NCI-H446 treated with DMSO at 0.1 percent for 48 hours (cell line): ENCODE measurements around the gene DENND11.

ENCODE experiments used
- DNase-seq: peaks from one replicate; lab custom pipeline; 2025; lab: John Stamatoyannopoulos, UW

The DENND11 gene, protein sequence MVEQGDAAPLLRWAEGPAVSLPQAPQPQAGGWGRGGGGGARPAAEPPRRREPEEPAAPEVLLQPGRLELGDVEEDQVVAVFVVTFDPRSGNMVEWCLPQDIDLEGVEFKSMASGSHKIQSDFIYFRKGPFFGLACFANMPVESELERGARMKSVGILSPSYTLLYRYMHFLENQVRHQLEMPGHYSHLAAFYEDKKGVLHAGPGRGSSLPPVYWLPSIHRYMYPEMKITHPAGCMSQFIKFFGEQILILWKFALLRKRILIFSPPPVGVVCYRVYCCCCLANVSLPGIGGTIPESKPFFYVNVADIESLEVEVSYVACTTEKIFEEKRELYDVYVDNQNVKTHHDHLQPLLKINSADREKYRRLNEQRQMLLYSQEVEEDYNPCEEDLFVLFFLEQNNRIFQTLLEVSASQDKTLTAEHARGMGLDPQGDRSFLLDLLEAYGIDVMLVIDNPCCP

DNA sequence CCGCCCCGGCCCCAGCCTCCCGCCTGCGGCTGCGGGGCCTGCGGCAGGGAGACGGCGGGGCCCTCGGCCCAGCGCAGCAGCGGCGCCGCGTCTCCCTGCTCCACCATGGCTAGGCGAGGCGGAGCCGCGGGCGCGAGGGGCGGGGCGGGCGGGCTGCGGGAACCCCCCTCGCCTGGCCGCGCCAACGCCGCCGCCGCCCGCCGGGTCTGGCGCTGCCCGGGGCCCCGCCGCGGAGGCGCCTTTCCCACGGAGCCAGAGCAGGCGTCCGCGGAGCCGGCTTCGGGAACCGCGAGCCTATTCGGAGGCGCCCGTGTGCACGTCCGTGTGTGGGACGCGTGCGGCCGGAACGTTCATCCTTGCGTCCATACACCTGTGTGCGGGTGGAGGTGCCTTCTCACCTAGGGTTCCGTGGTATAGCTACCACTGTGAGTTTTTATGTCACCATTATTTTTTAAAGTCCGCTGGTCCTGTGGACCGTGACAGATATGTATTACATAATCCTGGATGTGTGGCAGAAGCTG, at the start of gene DENND11:
Gene DENND11, minus strand, starts transcription at position 120 of the 521 bp plus-strand sequence. Its CDS starts 13 bp downstream, at position 107.
- DNase-seq = no peak

DNA sequence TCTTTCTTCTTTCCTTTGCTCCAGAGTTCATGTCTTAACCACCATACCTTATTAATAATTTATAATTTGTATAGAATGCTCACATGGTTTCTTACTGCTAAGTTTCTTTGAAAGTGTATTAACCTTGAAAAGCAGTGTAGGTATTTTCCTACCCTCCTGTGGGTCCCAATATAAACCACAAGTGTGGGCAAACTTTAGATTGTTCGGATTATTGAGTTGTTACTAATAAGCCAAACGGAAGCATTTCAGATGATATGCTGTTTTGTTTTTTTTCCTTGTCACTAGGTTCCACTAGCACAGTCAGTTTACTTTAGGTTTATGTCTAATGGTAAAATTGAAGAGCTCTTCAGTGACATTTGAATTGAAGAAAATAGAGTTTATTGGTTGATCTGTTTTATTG, 46.4 kb upstream of the DENND11 start:
- DNase-seq = no peak

DNA sequence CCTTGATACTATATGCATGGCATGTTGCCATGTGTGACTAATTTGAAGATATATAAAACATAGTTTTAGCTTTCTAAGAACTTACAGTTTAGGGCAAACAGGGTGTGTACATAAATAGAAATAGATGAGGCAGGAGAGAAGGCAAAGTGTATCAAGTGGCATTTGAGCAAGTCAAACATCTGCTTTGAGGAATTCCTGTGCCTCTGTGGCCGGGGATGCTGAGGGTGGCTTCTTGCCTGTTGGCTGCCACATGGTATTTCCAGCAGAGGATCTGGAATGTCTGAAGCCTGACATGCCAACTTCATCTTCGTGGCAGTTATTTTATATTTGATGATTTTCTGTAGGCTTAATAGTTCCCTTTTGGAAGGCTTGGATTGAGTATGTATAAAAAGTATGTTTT, 42.2 kb upstream of the DENND11 start:
- DNase-seq = no peak

DNA sequence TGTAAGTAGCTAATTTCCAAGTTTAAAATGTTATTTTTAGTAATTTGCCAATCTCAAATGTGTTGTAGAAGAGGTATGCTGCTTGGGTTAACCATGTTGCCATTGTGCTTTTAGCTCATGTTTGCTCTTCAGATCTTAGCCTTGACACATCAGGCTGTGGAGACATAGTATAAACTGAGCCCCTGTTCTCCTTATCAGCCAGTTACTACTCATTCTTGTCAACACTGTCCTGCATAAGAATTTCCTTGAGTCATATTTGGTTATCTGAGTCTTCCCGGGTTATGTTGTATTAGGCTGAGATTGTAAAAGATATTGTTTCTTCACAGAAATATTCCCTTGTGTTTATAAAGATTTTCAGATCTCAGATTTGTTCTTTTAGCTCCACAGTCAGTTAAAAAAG, 40.3 kb upstream of the DENND11 start:
- DNase-seq = no peak

DNA sequence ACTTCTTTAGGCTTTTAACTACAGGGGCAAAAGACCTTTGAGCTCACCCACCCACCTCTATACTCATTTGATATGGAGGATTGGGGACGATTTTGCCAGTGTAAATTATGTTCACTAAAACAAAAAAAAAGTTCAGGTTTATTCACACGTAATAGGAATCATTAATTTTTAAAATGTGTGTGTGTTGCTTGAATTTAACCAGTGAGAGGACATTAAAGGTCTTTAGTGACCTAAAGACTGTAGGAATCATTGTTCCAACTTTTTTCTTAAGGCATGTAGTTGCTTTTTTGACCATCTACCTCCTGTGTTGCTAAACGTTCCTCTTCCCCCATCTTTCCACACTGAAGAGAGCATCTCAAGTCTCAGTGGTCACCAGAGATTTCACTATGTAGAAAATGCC, 37.3 kb upstream of the DENND11 start:
- no peak for DNase-seq

DNA sequence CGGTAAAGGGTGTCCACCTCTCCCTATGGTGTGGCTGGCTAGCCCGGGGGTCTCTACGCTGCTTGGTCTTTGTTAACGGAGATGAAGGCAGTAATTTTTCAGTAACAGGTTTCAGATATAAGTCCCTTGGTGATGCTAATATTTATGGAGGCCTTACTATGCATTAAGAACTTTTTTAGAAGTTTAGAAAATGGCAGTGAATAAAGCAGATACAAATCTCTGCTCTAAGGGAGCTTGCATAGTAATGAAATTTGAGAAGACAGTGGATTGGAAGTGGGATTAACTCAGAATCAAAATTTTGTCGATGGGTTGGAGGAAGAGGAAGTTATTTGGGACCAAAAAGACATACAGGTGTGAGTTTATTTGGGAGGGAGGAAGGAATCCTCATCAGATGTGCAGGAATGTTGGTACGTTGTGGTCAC, 36.6 kb upstream of the DENND11 start:
- DNase-seq = no peak

DNA sequence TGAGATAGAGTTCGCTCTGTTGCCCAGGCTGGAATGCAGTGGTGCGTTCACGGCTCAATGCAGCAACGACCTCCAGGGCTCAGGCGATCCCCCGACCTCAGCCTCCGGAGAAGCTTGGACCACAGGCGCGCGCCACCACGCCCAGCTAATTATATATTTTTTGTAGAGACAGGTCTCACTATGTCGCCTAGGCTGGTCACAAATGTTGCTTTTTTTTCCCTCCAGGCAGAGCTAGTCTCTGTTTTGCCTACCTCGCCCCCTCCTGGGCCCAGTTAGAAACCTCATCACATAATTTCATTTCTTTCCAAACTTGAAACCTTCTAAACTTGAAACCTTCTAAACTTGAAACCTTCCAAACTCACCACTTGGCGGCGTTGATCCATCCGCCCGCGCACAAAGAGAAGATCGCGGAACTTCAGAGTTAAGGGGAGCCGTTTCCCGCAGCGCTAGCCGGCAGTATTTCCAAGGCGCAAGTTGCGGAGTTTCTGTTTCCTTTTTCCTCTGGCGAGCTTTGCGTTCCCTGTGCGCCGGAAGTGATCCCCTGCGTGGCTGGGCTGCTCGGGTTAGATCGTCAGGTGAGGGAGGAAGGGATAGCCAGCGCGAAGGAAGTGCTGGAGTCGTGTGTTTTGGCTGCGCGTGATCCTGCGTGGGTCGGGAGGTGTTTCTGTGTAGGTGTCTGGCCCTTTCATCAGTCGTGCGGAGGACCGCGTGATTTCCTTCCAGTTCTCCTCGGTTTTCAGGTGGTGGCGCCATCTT, 36.0 kb upstream of the DENND11 start, which contains the start of gene SSBP1:
Gene SSBP1, plus strand, starts transcription at position 523 of the 756 bp plus-strand sequence. CDS start 809 bp downstream, outside the sequence.
- DNase-seq = peak; percentile 95

DNA sequence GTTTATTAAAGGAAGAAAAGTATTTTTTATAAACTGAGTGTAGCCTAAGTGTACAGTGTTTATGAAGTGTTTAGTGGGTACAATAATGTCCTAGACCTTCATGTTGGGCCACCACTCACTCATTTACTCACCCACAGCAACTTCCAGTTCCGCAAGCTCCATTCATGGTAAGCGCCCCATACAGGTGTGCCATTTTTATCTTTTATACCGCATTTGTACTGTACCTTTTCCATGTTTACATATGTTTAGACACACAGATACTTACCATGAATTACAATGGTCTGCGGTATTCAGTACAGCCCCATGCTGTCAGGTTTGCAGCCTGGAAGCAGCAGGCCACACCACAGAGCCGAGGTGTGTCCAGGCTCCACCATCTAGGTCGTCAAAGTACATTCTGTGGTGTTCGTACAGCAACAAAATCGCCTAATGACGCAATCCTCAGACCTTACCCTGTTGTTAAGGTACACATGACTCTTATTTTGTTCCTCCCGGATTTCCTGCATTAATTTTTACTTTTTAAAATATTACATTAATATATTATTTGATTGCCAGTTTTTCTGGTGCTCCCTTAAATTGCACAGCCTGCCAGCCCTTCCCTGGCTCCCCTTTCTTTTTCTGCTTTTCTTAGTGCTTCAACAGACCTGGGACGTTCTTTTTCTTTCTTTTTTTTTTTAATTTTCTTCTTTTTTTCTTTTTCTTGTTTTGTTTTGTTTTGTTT, 35.3 kb upstream of the DENND11 start:
- no peak for DNase-seq

DNA sequence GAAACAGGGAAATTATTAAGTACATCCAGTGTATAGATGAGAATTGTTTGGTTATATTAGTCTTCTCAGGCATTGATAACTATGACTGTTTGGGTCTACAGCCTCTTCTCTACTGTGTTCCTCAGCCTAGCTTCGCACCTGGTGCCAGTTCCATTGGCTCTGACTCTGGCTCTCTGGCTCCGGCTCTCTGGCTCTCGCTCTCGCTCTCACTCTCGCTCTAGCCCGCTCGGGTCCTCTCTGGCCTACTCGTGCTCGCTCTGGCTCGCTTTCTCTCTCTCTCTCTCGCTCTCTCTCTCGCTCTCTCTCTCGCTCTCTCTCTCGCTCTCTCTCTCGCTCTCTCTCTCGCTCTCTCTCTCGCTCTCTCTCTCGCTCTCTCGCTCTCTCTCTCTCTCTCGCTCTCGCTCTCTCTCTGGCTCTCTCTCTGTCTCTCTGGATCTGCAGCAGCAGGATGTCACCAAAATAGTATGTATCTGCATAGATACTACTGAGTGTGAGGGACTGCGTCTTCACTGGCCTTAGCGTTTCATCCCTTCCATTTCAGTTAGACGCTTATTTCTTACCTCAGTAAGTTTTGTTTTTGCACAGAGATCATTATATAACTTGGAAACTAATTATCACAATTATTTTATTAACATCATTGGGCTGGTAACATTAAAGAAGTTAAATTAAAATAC, 29.6 kb upstream of the DENND11 start:
- DNase-seq = no peak

DNA sequence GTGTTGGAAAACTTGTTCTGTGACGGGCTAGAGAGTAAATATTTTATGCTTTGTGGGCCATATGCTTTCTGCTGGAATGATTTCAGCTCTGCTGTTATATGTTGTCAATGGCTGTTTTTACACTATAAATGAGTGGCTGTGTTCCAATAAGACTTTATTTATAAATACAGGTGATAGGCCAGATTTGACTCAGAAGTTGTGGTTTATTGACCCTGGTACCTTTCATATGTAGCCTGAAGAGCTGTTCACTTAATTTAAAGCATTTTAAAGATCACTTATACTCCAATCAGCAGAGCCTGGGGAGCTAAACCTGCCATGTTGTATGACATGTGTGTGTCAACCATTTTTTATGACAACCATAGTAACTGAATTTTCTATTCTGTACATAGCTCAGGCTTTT, 27.1 kb upstream of the DENND11 start:
- DNase-seq = no peak

DNA sequence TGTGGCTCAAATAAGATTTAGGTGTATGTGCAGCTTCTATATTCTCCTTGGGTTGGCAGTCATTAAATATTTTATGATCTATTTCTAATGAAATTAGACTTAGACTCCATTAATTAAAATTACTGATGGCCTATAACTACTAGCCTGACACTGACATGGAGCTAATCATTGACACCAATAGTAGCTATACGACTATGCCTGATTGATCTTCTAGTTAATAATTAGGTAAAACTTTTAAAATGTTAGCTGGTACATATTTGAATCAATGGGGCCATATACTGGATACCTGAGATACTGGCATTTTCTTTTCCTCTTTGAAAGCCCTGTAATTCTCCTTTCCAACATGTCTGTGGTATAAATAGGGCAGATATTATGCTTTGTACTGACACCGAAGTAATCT, 20.6 kb upstream of the DENND11 start:
- DNase-seq = no peak

DNA sequence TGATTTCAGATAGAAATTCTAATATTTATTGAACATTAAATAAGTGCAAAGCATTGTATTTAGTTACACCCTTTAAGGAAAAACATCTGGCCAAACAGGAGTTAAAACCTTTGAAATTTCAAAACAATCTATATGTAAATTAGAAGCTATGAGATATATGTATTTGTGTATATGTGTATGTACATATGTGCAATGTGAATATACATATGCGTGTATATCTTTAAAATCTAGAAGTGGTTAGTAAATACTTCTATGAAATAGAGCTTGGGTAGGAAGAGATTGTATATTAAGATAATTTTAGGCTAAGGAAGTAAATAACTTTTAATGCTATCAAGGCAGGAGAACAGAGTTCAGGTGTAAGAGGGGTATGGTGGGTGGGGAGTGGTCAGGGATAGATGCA, 15.5 kb upstream of the DENND11 start:
- no peak for DNase-seq

DNA sequence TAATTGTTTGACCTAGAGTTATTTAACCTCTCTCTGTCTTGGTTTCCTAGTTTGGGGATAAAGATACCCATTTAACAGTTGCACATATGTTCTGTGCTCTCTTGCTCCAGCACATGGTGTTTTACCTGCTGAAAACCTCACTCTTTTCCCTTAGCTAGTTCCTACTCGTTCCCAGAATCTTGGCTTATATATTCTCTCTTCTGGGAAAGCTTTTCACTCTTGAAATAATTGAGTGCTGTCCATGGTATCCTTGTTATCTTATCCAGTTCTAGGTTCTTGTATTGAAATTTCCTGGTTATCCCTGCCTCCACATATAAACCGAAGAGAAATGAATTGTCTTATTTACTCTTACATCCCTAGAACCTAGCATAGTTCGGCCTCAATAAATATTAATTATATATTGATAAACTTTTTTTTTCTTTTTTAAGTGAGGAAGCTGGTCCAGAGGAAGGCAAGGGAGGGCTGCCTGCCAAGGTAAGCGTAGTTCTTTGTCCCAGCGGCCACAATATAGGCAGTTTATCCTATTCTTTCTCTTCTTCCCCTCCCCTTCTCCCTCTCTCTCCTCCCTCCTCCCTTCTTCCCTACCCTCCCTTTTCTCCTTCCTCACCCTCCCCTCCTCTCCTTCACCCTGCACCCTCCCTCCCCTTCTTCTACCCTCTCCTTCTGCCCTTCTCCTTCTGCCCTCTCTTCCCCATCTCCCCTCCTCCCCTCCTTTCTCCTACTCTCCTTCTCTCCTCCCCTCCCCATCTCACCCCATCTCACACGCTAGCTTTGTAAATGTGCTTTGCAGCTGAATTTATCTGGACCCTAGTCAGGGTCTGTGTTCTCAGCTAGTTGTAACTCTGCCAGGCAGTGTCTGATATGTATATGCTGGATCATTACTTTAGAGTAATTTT, 14.1 kb upstream of the DENND11 start:
- no peak for DNase-seq

DNA sequence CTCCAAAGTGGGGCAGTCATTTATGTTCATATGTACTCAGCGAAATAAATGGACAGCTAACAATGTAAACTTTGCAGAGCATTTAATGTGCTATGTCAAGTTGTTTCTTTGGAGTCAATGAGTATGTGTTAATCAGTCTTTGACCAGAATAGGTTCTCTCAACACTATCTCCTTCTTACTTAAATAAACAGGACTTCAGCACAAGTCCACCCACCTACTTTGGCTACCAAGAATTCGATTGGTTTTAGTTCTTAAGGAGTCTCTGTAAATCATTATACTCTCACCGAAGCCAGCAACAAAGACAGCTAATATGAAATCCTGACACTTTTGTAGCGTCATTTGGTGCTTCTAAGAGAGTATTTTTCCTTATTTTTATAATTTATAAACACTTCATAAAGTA, 13.1 kb upstream of the DENND11 start:
- DNase-seq = no peak

DNA sequence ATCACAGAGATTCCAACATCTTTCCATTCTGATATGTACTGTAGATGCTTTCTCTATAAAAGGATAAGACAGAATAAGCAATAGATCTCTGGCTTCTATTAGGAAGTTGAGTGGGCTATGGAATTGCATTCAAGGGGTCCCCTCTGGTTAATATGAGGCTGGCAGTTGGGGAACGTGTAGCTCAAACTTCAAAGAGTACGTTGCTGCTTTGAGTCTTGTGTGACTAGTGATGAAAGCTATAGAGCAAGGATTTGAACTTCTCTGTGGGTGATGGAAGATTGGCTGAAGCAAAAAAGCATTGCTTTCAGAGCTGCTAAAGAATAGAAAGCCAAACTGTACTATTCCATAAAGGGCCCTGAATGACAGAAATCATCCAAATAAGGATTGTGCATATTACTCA, 12.6 kb upstream of the DENND11 start:
- no peak for DNase-seq

DNA sequence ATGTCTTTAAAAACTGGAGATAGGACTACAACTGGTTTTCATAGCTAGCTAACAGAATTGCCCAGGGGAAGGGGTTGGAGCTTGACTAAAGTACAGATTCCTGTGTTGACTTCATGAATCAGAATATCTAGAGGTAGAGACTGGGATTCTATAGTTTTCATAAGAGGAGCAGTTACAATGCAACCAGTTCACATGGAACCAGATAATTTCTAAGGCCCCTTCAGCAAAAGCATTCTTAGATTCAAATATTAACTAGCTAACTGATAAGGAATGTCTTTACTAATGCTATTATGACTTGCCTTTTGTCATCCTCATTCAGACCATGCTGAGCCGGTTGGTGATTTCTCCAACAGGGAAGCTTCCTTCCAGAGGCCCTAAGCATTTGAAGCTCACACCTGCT, 11.9 kb upstream of the DENND11 start:
- no peak for DNase-seq

DNA sequence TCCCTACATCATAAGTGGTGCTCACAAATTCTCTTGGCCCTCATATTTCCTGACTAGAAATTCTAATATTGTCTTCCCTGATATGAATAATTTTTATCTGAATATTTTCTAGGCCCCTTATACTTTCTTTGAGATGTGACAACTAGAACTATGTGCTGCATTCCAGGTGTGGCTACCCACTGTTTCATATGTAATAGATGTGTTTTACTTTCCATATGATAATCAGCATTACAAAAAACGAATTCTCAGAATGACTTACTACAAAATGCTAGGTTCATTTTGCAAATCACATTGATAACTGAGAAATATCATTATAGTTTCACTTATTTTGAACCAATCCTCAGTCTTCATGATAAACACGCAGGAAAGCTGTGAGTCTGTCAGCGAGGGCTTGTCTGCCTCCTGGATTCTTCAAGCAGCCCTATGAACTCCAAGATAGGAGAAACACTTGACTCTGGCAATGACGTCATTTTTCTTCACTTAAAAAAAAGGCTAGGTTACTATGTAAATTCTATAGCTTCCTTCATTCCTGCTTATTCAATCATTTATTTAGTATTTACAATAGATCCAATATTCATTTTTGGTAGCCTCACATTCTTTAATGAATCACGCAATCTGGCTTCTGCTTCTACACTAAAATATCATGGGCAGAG, 10.8 kb upstream of the DENND11 start:
- DNase-seq = no peak

DNA sequence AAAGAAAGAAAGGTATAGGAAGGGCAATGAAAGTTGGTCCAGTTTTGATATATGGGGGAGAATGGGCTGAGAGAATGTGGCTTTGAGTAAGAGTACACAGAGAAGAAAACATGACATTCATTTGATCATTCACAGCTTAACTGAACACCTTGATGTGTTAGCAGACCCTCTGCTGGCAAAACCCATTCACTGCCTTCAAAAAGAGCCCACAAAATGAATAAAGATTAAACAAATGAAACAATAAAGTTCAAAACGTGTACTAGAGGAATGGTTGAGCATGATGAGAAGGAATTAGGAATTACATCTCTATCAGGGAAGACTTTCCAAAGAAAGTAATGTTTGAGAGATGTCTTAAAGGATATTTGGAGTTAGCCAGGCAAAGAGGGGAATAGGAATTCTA, 8.3 kb upstream of the DENND11 start:
- DNase-seq = no peak

DNA sequence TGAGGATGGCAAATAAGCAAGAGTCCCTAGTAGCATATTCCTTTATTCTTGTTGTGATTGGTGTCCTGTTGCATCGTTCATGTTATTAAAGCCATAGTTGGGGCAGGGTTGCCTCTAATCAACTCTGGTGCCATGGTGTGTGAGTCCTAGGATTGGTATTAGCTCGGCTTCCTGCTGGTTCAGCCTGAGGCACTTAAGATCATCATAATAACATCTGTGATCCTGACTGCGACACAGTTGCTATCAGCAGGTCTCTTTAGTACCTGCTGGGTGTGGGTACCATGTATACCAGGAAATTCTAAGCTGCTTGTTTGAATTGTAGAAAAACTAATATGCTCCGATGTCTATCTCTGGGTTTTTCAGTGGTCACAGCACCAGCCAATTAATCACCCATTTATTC, 7.8 kb upstream of the DENND11 start:
- no peak for DNase-seq

DNA sequence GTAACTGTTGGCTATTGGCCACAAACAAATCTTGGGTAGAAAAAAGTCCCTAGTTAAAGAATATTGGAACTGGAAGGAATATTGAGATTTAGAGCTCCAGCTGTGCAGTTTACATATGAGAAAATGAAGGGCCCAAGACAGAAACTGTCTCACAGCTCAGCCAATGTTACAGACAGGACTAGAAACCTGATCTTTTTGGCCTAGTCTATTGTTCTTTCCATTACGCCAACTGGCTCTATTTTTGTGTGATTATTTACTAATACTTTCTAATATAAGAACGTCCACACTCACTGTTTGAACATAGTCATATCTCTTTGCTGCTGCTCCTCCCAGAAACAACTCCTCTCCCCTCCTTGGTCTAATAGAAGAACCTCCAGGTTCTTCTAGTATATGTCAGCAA, 7.4 kb upstream of the DENND11 start:
- DNase-seq = no peak
